GM12878 (cell line): ENCODE measurements around the gene ASB6. TPM values are rescaled to one million over a fixed set of nuclear protein-coding genes. Genes with fewer than 3 reads are reported as not detected.

Experiments
- ATAC-seq: fragments of 200-7000 bp; cut with Tn5 transposase; 3 replicates; pipeline ENCODE4 v1.9.1; 2020; ENCODE audit warnings: mild to moderate bottlenecking, moderate library complexity
- BruUV-seq: library from RNA; stranded (reverse); fragments of 400-500 nt; replicated peaks from 2 replicates; lab custom pipeline; 2021; lab: Mats Ljungman, UMichigan
- CTCF ChIA-PET: fragments of 300-600 bp; sonication (Branson Sonifier 250); formaldehyde crosslinking; extraction: SDS; loops from one replicate; lab custom pipeline; 2021; ENCODE audit warnings: inconsistent platforms; lab: Yijun Ruan, JAX
- POLR2A ChIA-PET: fragments of 350-600 bp; formaldehyde crosslinking; extraction: SDS; loops from one replicate; lab custom pipeline; 2021; ENCODE audit warnings: inconsistent platforms; lab: Charles Lee
- RAD21 ChIA-PET: fragments of 300-600 bp; sonication (Branson Sonifier 250); formaldehyde crosslinking; loops from one replicate; lab custom pipeline; 2023; ENCODE audit warnings: antibody characterized with exemption; ENCODE audit not compliant: unreplicated experiment; lab: Charles Lee
- SMC1A ChIA-PET: fragments of 300-600 bp; sonication (Branson Sonifier 250); formaldehyde crosslinking; loops from one replicate; lab custom pipeline; 2023; ENCODE audit not compliant: unreplicated experiment, uncharacterized antibody; lab: Charles Lee
- DNase-seq: peaks from one replicate; pipeline ENCODE4 v3.0.0-alpha.2; 2011; ENCODE audit warnings: low read depth, low spot score
- FAIRE-seq: peaks from 3 replicates; lab custom pipeline; 2011; peaks lifted over from hg19 to GRCh38; lab: Jason Lieb, UNC
- H2AFZ ChIP-seq: 2 replicates; pipeline ENCODE4 v1.6.0; 2011; ENCODE audit warnings: low read depth, low read length, control low read depth; ENCODE audit not compliant: control insufficient read depth
- H3K27ac ChIP-seq: 2 replicates; pipeline ENCODE4 v1.5.1; 2011; ENCODE audit warnings: control low read depth; ENCODE audit not compliant: control insufficient read depth, insufficient read depth
- H3K27me3 ChIP-seq, 2 experiments: replicated peaks in 1 of 2; 2 replicates each; pipeline versions ENCODE4 v1.6.0 to v1.6.1; 2011; ENCODE audit warnings: low read length in 1 of 2; ENCODE audit not compliant: control insufficient read depth in 2 of 2, insufficient read depth in 2 of 2
- H3K36me3 ChIP-seq, 2 experiments: 2 replicates each; pipeline ENCODE4 v1.5.1; 2011; ENCODE audit warnings: low read length in 1 of 2; ENCODE audit not compliant: control insufficient read depth in 2 of 2, insufficient read depth in 2 of 2
- H3K4me1 ChIP-seq: 2 replicates; pipeline ENCODE4 v1.6.1; 2011; ENCODE audit warnings: mild to moderate bottlenecking, low read length, moderate library complexity, mixed read lengths; ENCODE audit not compliant: control insufficient read depth, insufficient read depth
- H3K4me2 ChIP-seq: 2 replicates; pipeline ENCODE4 v1.6.0; 2011; ENCODE audit warnings: control low read depth; ENCODE audit not compliant: control insufficient read depth, insufficient read depth
- H3K4me3 ChIP-seq: fragments of 200-600 bp; sonication (generic); 2 replicates; pipeline ENCODE4 v1.5.1; 2016
- H3K79me2 ChIP-seq: 2 replicates; pipeline ENCODE4 v1.6.0; 2011; ENCODE audit warnings: low read length; ENCODE audit not compliant: control insufficient read depth, insufficient read depth
- H3K9ac ChIP-seq: 2 replicates; pipeline ENCODE4 v1.8.0; 2011; ENCODE audit warnings: low read length, control low read depth, mixed read lengths; ENCODE audit not compliant: control insufficient read depth, insufficient read depth
- H3K9me3 ChIP-seq: replicated peaks from 3 replicates; pipeline ENCODE4 v1.5.1; 2011; ENCODE audit warnings: mild to moderate bottlenecking, low read length; ENCODE audit not compliant: control insufficient read depth, insufficient read depth
- H4K20me1 ChIP-seq: 2 replicates; pipeline ENCODE4 v1.6.0; 2011; ENCODE audit not compliant: control insufficient read depth, insufficient read depth
- DPF2 ChIP-seq: fragments of 450-650 bp; IDR thresholded peaks from 2 replicates; pipeline ENCODE4 v1.6.1; 2017; ENCODE audit warnings: mild to moderate bottlenecking
- EGR1 ChIP-seq, 2 experiments: IDR thresholded peaks; 1 replicate in 1 of 2; 2 replicates in 1 of 2; pipeline ENCODE4 v1.6.1; 2011 to 2012; ENCODE audit warnings: low read depth in 2 of 2, low read length in 2 of 2, borderline replicate concordance in 1 of 2, mild to moderate bottlenecking in 1 of 2, moderate library complexity in 1 of 2
- GABPA ChIP-seq: IDR thresholded peaks from 2 replicates; pipeline ENCODE4 v1.6.1; 2014; ENCODE audit warnings: antibody characterized with exemption, low read depth, mild to moderate bottlenecking, inconsistent platforms
- IKZF2 ChIP-seq, 2 experiments: fragments of 450-650 bp; IDR thresholded peaks; 2 replicates each; pipeline ENCODE4 v1.6.1; 2017; ENCODE audit warnings: mild to moderate bottlenecking in 2 of 2, moderate library complexity in 2 of 2
- RUNX3 ChIP-seq: IDR thresholded peaks from 2 replicates; pipeline ENCODE4 v1.6.1; 2012; ENCODE audit warnings: low read length, inconsistent platforms
- SMARCA5 ChIP-seq: fragments of 450-650 bp; IDR thresholded peaks from 2 replicates; pipeline ENCODE4 v1.6.1; 2017; ENCODE audit warnings: mild to moderate bottlenecking
- STAT3 ChIP-seq: IDR thresholded peaks from 2 replicates; pipeline ENCODE4 v1.6.1; 2011; ENCODE audit warnings: low read depth, low read length, improper control_type of control experiment
- ZNF207 ChIP-seq: fragments of 450-650 bp; IDR thresholded peaks from 2 replicates; pipeline ENCODE4 v1.6.1; 2014; ENCODE audit warnings: antibody characterized with exemption, mild to moderate bottlenecking, borderline replicate concordance
- WGBS: methylation state at CpG from one replicate; pipeline ENCODE4 v1.1.6; 2016; ENCODE audit warnings: low lambda C conversion rate; ENCODE audit not compliant: insufficient replicate concordance, insufficient coverage; ENCODE audit errors: missing lambda C conversion rate; 5-methylcytosine and 5-hydroxymethylcytosine counted together
- in situ Hi-C: fragments of 300-500 bp; cut with MboI; formaldehyde crosslinking; loops from 9 replicates; pipeline ENCODE4 v1.14.3; 2018; ENCODE audit warnings: mixed read lengths
- intact Hi-C: fragments of 100-400 bp; cut with micrococcal nuclease; formaldehyde crosslinking; loops from one replicate; pipeline ENCODE4 v1.14.2; 2022; ENCODE audit not compliant: unreplicated experiment
- polyA plus RNA-seq, 11 experiments: library from polyadenylated mRNA; depleted of rRNA in 4 of 11; unstranded in 6 of 11; stranded (reverse) in 5 of 11; fragments of >200 nt; fragmentation: Nextera tagmentation in 4 of 11; fragmentation: Illumina TruSeq in 1 of 11; extraction: Ambion mirVana in 4 of 11; extraction: Trizol in 1 of 11; gene quantifications; 1 replicate in 1 of 11; 2 replicates in 10 of 11; pipeline versions ENCODE4 v1.2.1 to v1.2.3, GENCODE V29; 2011 to 2016; ENCODE audit warnings: inconsistent platforms in 2 of 11, missing spikeins in 2 of 11, low read depth in 1 of 11
- total RNA-seq, 4 experiments: library from RNA; depleted of rRNA in 3 of 4; stranded (reverse); fragments of >200 nt in 3 of 4; fragmentation: Illumina TruSeq in 1 of 4; extraction: Trizol in 1 of 4; gene quantifications; 2 replicates each; pipeline versions ENCODE4 v1.2.1 to v1.2.3, GENCODE V29; 2013 to 2021
- TF ChIP-seq, protein P1 (sequence below): fragments of 450-650 bp; IDR thresholded peaks from 2 replicates; pipeline ENCODE4 v1.6.1; 2017; ENCODE audit warnings: antibody characterized with exemption, mild to moderate bottlenecking, moderate library complexity

Gene ASB6
- total and polyA plus RNA-seq, 10 of the 15 experiments (the other 5 are each of a cell fraction or from before 2014, with no cell fraction given): 0.80 to 18.2 (median 9.9) TPM

GRCh38 chr9:129686736-129687135 is 44.8 kb upstream of the ASB6 start (continued):
- no peak for TF ChIP-seq RUNX3
- TF ChIP-seq DPF2: no peak
- no peak for TF ChIP-seq EGR1 (IDR thresholded peaks at IDR 0.05; ENCODE audit: borderline replicate concordance in 1 of 2, low read depth in 2 of 2, low read length in 2 of 2)
- TF ChIP-seq STAT3: no peak
- TF ChIP-seq ZNF207: no peak

DNA sequence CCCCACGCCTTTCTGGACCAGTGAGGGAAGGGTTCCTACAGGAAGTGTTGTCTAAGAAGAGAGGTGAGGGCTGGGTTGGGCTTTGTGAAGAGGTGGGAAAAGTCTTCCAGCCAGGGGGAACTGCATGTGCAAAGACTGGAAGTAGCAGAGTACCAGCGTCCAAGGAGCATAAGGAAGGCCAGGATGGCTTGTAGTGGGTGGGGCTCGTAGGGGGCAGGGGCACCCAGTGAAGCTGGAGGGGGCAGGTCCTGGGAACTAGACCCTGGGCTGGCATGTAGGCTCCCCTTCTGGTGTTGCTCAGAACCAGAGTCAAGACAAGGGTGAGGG is 43.9 kb upstream of the ASB6 start:
- intact Hi-C loops: no loop called here
- BruUV-seq: no TSS peak
- Histone ChIP-seq H2AFZ (no peak overlapping the region), H3K4me1 (no peaks in the 10 kb centered on the region), H3K4me3 (no peak overlapping the region), H3K9ac (no peak overlapping the region), H3K9me3 (no peaks in the 10 kb centered on the region), H3K36me3 (no peaks in the 10 kb centered on the region), H3K4me2 (no peak overlapping the region), H3K79me2 (no peaks in the 10 kb centered on the region), H4K20me1 (no peaks in the 10 kb centered on the region), H3K27ac (no peak overlapping the region), H3K27me3 (no peaks in the 10 kb centered on the region; a peak in 1 of 4 replicates)
- FAIRE-seq: no peak
- TF ChIP-seq GABPA: no peak
- RAD21 ChIA-PET: no interaction called here
- POLR2A ChIA-PET: no interaction called here
- SMC1A ChIA-PET: no interaction called here
- CTCF ChIA-PET: no interaction called here
- in situ Hi-C loops: no loop called here
- 0% methylated on average over 3 of the region's 3 CpGs for WGBS
- no peak for ATAC-seq
- DNase-seq: no peak

DNA sequence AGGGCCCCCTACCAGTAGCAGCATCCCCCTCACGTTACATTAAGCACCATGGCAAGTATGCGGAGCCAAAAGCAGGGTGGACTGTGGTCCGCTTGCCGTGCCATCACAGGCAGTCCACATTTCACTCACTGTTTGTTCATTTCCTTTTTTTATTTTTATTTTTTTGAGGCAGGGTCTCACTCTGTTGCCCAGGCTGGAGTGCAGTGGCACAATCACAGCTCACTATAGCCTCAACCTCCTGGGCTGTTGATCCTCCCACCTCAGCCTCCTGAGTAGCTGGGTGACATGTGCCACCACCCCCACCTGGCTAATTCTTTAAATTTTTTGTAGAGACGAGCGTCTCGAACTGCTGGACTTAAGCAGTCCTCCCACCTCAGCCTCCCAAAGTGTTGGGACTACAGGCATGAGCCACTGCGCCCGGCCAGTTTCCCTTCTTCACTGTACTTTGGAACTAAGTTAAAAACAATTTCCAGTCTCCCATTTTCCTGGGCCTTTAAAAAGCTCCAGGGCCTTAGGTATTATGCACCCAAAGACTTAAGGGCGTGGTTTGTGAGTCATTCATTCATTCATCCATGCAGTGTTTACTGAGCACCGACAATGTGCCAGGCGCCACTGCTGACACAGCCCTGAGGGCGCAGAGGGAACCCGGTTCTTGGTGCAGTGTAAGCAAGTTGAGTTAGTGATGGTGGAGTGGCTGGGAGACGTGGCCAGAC is 43.4 kb upstream of the ASB6 start:
- no peak for TF ChIP-seq SMARCA5
- no peak for TF ChIP-seq IKZF2 (IDR thresholded peaks at IDR 0.05)
- TF ChIP-seq, protein P1, sequence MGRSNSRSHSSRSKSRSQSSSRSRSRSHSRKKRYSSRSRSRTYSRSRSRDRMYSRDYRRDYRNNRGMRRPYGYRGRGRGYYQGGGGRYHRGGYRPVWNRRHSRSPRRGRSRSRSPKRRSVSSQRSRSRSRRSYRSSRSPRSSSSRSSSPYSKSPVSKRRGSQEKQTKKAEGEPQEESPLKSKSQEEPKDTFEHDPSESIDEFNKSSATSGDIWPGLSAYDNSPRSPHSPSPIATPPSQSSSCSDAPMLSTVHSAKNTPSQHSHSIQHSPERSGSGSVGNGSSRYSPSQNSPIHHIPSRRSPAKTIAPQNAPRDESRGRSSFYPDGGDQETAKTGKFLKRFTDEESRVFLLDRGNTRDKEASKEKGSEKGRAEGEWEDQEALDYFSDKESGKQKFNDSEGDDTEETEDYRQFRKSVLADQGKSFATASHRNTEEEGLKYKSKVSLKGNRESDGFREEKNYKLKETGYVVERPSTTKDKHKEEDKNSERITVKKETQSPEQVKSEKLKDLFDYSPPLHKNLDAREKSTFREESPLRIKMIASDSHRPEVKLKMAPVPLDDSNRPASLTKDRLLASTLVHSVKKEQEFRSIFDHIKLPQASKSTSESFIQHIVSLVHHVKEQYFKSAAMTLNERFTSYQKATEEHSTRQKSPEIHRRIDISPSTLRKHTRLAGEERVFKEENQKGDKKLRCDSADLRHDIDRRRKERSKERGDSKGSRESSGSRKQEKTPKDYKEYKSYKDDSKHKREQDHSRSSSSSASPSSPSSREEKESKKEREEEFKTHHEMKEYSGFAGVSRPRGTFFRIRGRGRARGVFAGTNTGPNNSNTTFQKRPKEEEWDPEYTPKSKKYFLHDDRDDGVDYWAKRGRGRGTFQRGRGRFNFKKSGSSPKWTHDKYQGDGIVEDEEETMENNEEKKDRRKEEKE: no peak
- DNase-seq (no peak), ATAC-seq (no peak), FAIRE-seq (no peak)
- Histone ChIP-seq H3K9ac (no peak overlapping the region), H4K20me1 (no peaks in the 10 kb centered on the region), H3K79me2 (no peaks in the 10 kb centered on the region), H3K4me3 (no peak overlapping the region), H2AFZ (no peak overlapping the region), H3K27ac (no peak overlapping the region), H3K4me2 (no peak overlapping the region), H3K36me3 (no peaks in the 10 kb centered on the region), H3K4me1 (no peaks in the 10 kb centered on the region), H3K9me3 (no peaks in the 10 kb centered on the region), H3K27me3 (no peaks in the 10 kb centered on the region; a peak in 1 of 4 replicates)
- WGBS: 33% methylated on average over 15 of the region's 15 CpGs
- CTCF ChIA-PET: no interaction called here
- in situ Hi-C loops: no loop called here
- SMC1A ChIA-PET: no interaction called here
- POLR2A ChIA-PET: no interaction called here
- intact Hi-C loops: no loop called here
- RAD21 ChIA-PET: no interaction called here
- BruUV-seq: no TSS peak
